NCI-H748 (cell line): ENCODE measurements around the gene NEU4.

Experiments used
- DNase-seq: peaks from one replicate; lab custom pipeline; 2025; ENCODE audit not compliant: unreplicated experiment; lab: John Stamatoyannopoulos, UW

Gene NEU4

GRCh38 chr2:241862775-241863535 is 54.0 kb downstream of the NEU4 start:
- DNase-seq: no peak

GRCh38 chr2:241863536-241863954 is 54.6 kb downstream of the NEU4 start:
- DNase-seq: no peak

GRCh38 chr2:241864168-241864849 is 55.3 kb downstream of the NEU4 start:
- DNase-seq: no peak

GRCh38 chr2:241864850-241865213 is 55.8 kb downstream of the NEU4 start:
- DNase-seq: no peak

- DNase-seq: no peak
Measured at GRCh38 chr2:241865416-241865956, 56.5 kb downstream of the NEU4 start.

- DNase-seq: no peak
Measured at GRCh38 chr2:241865957-241866789, 57.2 kb downstream of the NEU4 start.
